Left lung (tissue), 10 donors: ENCODE results near the gene PTCD2. TPM values are rescaled to one million over a fixed set of nuclear protein-coding genes. Genes with fewer than 3 reads are reported as not detected.

Experiments
- ATAC-seq: fragments of 200-7000 bp; cut with Tn5 transposase; one replicate; pipeline ENCODE4 v1.9.1; 2020; ENCODE audit warnings: moderate library complexity
- DNase-seq, 4 donors: peaks; one replicate each; pipeline ENCODE4 v3.0.0-alpha.2; 2013 to 2020
- H3K27ac ChIP-seq, 2 donors: fragments of 200-600 bp; sonication (generic) in 1 of 2; one replicate each; pipeline versions ENCODE4 v1.5.0 to v1.8.0; 2020 to 2021
- H3K27me3 ChIP-seq, 2 donors: fragments of 200-600 bp; sonication (generic) in 1 of 2; one replicate each; pipeline versions ENCODE4 v1.5.0 to v1.8.0; 2020 to 2021
- H3K36me3 ChIP-seq, 2 donors: fragments of 200-600 bp; sonication (generic) in 1 of 2; one replicate each; pipeline versions ENCODE4 v1.5.0 to v1.8.0; 2020 to 2021
- H3K4me1 ChIP-seq, 2 donors: fragments of 200-600 bp; one replicate each; pipeline ENCODE4 v1.8.0; 2021
- H3K4me3 ChIP-seq, 2 donors: fragments of 200-600 bp; sonication (generic) in 1 of 2; one replicate each; pipeline versions ENCODE4 v1.5.0 to v1.8.0; 2020 to 2021; ENCODE audit warnings: mild to moderate bottlenecking in 1 of 2
- H3K9me3 ChIP-seq, 2 donors: fragments of 200-600 bp; sonication (generic) in 1 of 2; one replicate each; pipeline versions ENCODE4 v1.5.0 to v1.8.0; 2020 to 2021
- CTCF ChIP-seq, 2 donors: fragments of 200-600 bp; sonication (generic) in 1 of 2; IDR thresholded peaks; one replicate each; pipeline versions ENCODE4 v1.5.0 to v1.8.0; 2021; ENCODE audit warnings: antibody characterized with exemption in 2 of 2
- intact Hi-C, 2 donors: fragments of 100-400 bp; cut with DNase I; formaldehyde crosslinking; loops; one replicate each; pipeline versions ENCODE4 v1.11.2 to v1.14.2; 2022
- polyA plus RNA-seq, 6 donors: library from polyadenylated mRNA; unstranded; fragments of 120-200 nt; gene quantifications; one replicate each; pipeline ENCODE4 v1.2.1, GENCODE V29; 2013; ENCODE audit not compliant: insufficient read length in 6 of 6
- total RNA-seq, 2 donors: library from RNA; stranded (reverse); fragmentation: NEBNext Ultra II Directional; extraction: Animal tissue kit (Norgen Biotek cat#: 25700); gene quantifications; one replicate each; pipeline ENCODE4 v1.2.1, GENCODE V29; 2021
- donor health status: DM: no; HTN: yes; CAD: no.
- donor health status: DM: no; HTN: no; CAD: no.

PTCD2 gene
- total and polyA plus RNA-seq, 8 donors, result 7.6 to 12.6 (median 11.1) TPM

- H3K36me3 ChIP-seq, result no peaks in the 10 kb centered on the region
- peak; percentile 26 for ATAC-seq
- no peaks in the 10 kb centered on the region for H3K27me3 ChIP-seq
- no peak overlapping the region for H3K4me3 ChIP-seq
- no peaks in the 10 kb centered on the region for H3K9me3 ChIP-seq
- no peak overlapping the region for H3K27ac ChIP-seq
- no peak for DNase-seq
- intact Hi-C loops, result no loop called here
- no peak for TF ChIP-seq CTCF (IDR thresholded peaks at IDR 0.05)
- peaks cover 11 to 24% of the 10 kb centered on the region in 2 donors for H3K4me1 ChIP-seq
These were observed 60.5 kb downstream of the PTCD2 start for GRCh38 chr5:72380492-72381274.

- intact Hi-C loops, result no loop called here
- no peak for ATAC-seq
- Histone ChIP-seq H3K27ac (no peak overlapping the region), H3K27me3 (no peaks in the 10 kb centered on the region), H3K9me3 (no peaks in the 10 kb centered on the region), H3K4me3 (no peak overlapping the region), H3K36me3 (no peaks in the 10 kb centered on the region), H3K4me1 (peaks cover 8 to 17% of the 10 kb centered on the region in 2 donors)
- DNase-seq, result no peak
- no peak for TF ChIP-seq CTCF (IDR thresholded peaks at IDR 0.05)
These were observed 63.1 kb downstream of the PTCD2 start for GRCh38 chr5:72383280-72383679.

GRCh38 chr5:72383726-72384125, 63.6 kb downstream of the PTCD2 start:
- H3K4me3 ChIP-seq, result no peak overlapping the region
- DNase-seq (no peak), ATAC-seq (no peak)
- H3K36me3 ChIP-seq, result no peaks in the 10 kb centered on the region
- H3K4me1 ChIP-seq, result peaks cover 3 to 13% of the 10 kb centered on the region in 2 donors
- H3K27me3 ChIP-seq, result no peaks in the 10 kb centered on the region
- intact Hi-C loops, result no loop called here
- no peak overlapping the region for H3K27ac ChIP-seq
- H3K9me3 ChIP-seq, result no peaks in the 10 kb centered on the region
- no peak for TF ChIP-seq CTCF (IDR thresholded peaks at IDR 0.05)

GRCh38 chr5:72386639-72387038, 66.5 kb downstream of the PTCD2 start:
- Histone ChIP-seq H3K9me3 (no peaks in the 10 kb centered on the region), H3K4me1 (no peaks in the 10 kb centered on the region), H3K36me3 (no peaks in the 10 kb centered on the region), H3K4me3 (no peak overlapping the region), H3K27me3 (no peaks in the 10 kb centered on the region), H3K27ac (no peak overlapping the region)
- intact Hi-C loops, result no loop called here
- TF ChIP-seq CTCF (IDR thresholded peaks at IDR 0.05), result no peak
- no peak for DNase-seq
- peak; percentile 67 for ATAC-seq

- no peak overlapping the region for H3K4me3 ChIP-seq
- no peaks in the 10 kb centered on the region for H3K9me3 ChIP-seq
- H3K27ac ChIP-seq, result no peak overlapping the region
- TF ChIP-seq CTCF (IDR thresholded peaks at IDR 0.05), result no peak
- peaks cover 3 to 4% of the 10 kb centered on the region in 2 donors for H3K4me1 ChIP-seq
- intact Hi-C loops, result no loop called here
- DNase-seq (no peak), ATAC-seq (no peak)
- H3K27me3 ChIP-seq, result no peaks in the 10 kb centered on the region
- H3K36me3 ChIP-seq, result no peaks in the 10 kb centered on the region
These were observed 67.8 kb downstream of the PTCD2 start for GRCh38 chr5:72387985-72388384.
